HepG2 (cell line): ENCODE results near the gene TAC3. TPM values are rescaled to one million over a fixed set of nuclear protein-coding genes. Genes with fewer than 3 reads are reported as not detected.

Experiments
- ATF3 ChIP-seq: sonication (generic); formaldehyde crosslinking; IDR thresholded peaks from 2 replicates; pipeline ENCODE4 v1.4.0; 2020; ENCODE audit warnings: missing genetic modification reagents
- BCL6 ChIP-seq: IDR thresholded peaks from 2 replicates; pipeline ENCODE4 v1.6.1; 2016; ENCODE audit warnings: missing genetic modification reagents, missing compliant biosample characterization
- DNMT1 ChIP-seq: sonication (generic); formaldehyde crosslinking; IDR thresholded peaks from 2 replicates; pipeline ENCODE4 v1.5.1; 2020; ENCODE audit warnings: mild to moderate bottlenecking, missing genetic modification reagents
- FLYWCH1 ChIP-seq: sonication (generic); formaldehyde crosslinking; IDR thresholded peaks from 2 replicates; pipeline ENCODE4 v1.8.1; 2023; ENCODE audit warnings: mild to moderate bottlenecking, missing genetic modification reagents
- FOSL2 ChIP-seq: sonication (generic); formaldehyde crosslinking; IDR thresholded peaks from 2 replicates; pipeline ENCODE4 v1.4.0; 2020; ENCODE audit warnings: missing genetic modification reagents
- FOXC1 ChIP-seq: sonication (generic); formaldehyde crosslinking; IDR thresholded peaks from 2 replicates; pipeline ENCODE4 v1.8.0; 2022; ENCODE audit warnings: mild to moderate bottlenecking, missing genetic modification reagents, borderline replicate concordance
- FOXK1 ChIP-seq: sonication (generic); formaldehyde crosslinking; IDR thresholded peaks from 2 replicates; pipeline ENCODE4 v1.4.0; 2020; ENCODE audit warnings: low read depth, missing genetic modification reagents, borderline replicate concordance
- GATAD1 ChIP-seq: IDR thresholded peaks from 2 replicates; pipeline ENCODE4 v1.6.1; 2016; ENCODE audit warnings: missing genetic modification reagents, missing compliant biosample characterization
- HCFC1 ChIP-seq: fragments of 150-350 bp; IDR thresholded peaks from 2 replicates; pipeline ENCODE4 v1.6.1; 2014; ENCODE audit warnings: low read depth, low read length
- HDAC1 ChIP-seq: sonication (generic); formaldehyde crosslinking; IDR thresholded peaks from 2 replicates; pipeline ENCODE4 v1.5.1; 2020; ENCODE audit warnings: mild to moderate bottlenecking, missing genetic modification reagents
- HMG20A ChIP-seq: IDR thresholded peaks from 2 replicates; pipeline ENCODE4 v1.6.1; 2016; ENCODE audit warnings: borderline replicate concordance
- HNRNPK ChIP-seq: fragments of 200-400 bp; formaldehyde crosslinking; IDR thresholded peaks from 2 replicates; pipeline ENCODE4 v1.6.1; 2018; ENCODE audit warnings: low read length, low read depth, moderate library complexity, mild to moderate bottlenecking; ENCODE audit not compliant: poor library complexity, severe bottlenecking
- IRF9 ChIP-seq: sonication (generic); formaldehyde crosslinking; IDR thresholded peaks from 2 replicates; pipeline ENCODE4 v1.8.0; 2022; ENCODE audit warnings: missing genetic modification reagents, mild to moderate bottlenecking, borderline replicate concordance
- NCOA1 ChIP-seq: sonication (generic); formaldehyde crosslinking; IDR thresholded peaks from 2 replicates; pipeline ENCODE4 v1.9.0; 2021; ENCODE audit warnings: missing genetic modification reagents
- RCOR2 ChIP-seq: IDR thresholded peaks from 2 replicates; pipeline ENCODE4 v1.6.1; 2016; ENCODE audit warnings: missing biosample characterization, missing genetic modification reagents
- SMAD9 ChIP-seq: sonication (generic); formaldehyde crosslinking; IDR thresholded peaks from 2 replicates; pipeline ENCODE4 v1.5.1; 2020; ENCODE audit warnings: mild to moderate bottlenecking, missing genetic modification reagents
- SNAPC2 ChIP-seq: sonication (generic); formaldehyde crosslinking; IDR thresholded peaks from 2 replicates; pipeline ENCODE4 v1.8.1; 2022; ENCODE audit warnings: mild to moderate bottlenecking, missing genetic modification reagents
- TFE3 ChIP-seq: IDR thresholded peaks from 2 replicates; pipeline ENCODE4 v1.6.1; 2016
- YEATS4 ChIP-seq: sonication (generic); formaldehyde crosslinking; IDR thresholded peaks from 2 replicates; pipeline ENCODE4 v1.4.0; 2020; ENCODE audit warnings: missing genetic modification reagents, borderline replicate concordance
- ZBTB4 ChIP-seq: sonication (generic); formaldehyde crosslinking; IDR thresholded peaks from 2 replicates; pipeline ENCODE4 v1.4.0; 2020; ENCODE audit warnings: missing genetic modification reagents, mild to moderate bottlenecking, borderline replicate concordance
- ZFP1 ChIP-seq: IDR thresholded peaks from 2 replicates; pipeline ENCODE4 v1.6.1; 2016
- ZNF101 ChIP-seq: sonication (generic); formaldehyde crosslinking; IDR thresholded peaks from 2 replicates; pipeline ENCODE4 v1.4.0; 2020; ENCODE audit warnings: mild to moderate bottlenecking, low read depth, missing genetic modification reagents, borderline replicate concordance
- ZNF124 ChIP-seq: sonication (generic); formaldehyde crosslinking; IDR thresholded peaks from 2 replicates; pipeline ENCODE4 v1.4.0; 2020; ENCODE audit warnings: missing genetic modification reagents
- ZNF331 ChIP-seq: sonication (generic); formaldehyde crosslinking; IDR thresholded peaks from 2 replicates; pipeline ENCODE4 v1.4.0; 2020; ENCODE audit warnings: missing genetic modification reagents
- ZNF546 ChIP-seq: sonication (generic); formaldehyde crosslinking; conservative IDR thresholded peaks from 2 replicates; pipeline ENCODE4 v1.8.1; 2023; ENCODE audit warnings: mild to moderate bottlenecking, missing genetic modification reagents
- ZNF776 ChIP-seq: sonication (generic); formaldehyde crosslinking; IDR thresholded peaks from 2 replicates; pipeline ENCODE4 v1.4.0; 2020; ENCODE audit warnings: mild to moderate bottlenecking, missing genetic modification reagents
- ZNF788 ChIP-seq: sonication (generic); formaldehyde crosslinking; IDR thresholded peaks from 2 replicates; pipeline ENCODE4 v1.5.0; 2020; ENCODE audit warnings: mild to moderate bottlenecking, missing genetic modification reagents, borderline replicate concordance
- polyA plus RNA-seq, 8 experiments: library from polyadenylated mRNA; depleted of rRNA in 3 of 8; stranded (reverse) in 7 of 8; unstranded in 1 of 8; fragments of >200 nt; fragmentation: Illumina TruSeq in 4 of 8; extraction: Trizol in 4 of 8; gene quantifications; 2 replicates each; pipeline versions ENCODE4 v1.2.1 to v1.2.3, GENCODE V29; 2011 to 2016; ENCODE audit warnings: low read depth in 4 of 8, missing spikeins in 1 of 8, mixed read lengths in 1 of 8; ENCODE audit not compliant: insufficient read depth in 1 of 8
- total RNA-seq, 5 experiments: library from RNA; depleted of rRNA; stranded (reverse); fragments of >200 nt; fragmentation: Illumina TruSeq; extraction: Trizol; gene quantifications; 2 replicates each; pipeline ENCODE4 v1.2.3, GENCODE V29; 2016; ENCODE audit warnings: low read depth in 1 of 5

TAC3 gene
- total and polyA plus RNA-seq, 2 of the 13 experiments (the other 11 are each of a cell fraction or from before 2014, with no cell fraction given): 0.13 to 0.15 TPM

- TF ChIP-seq ZBTB4 (CRISPR knock-in tag) (no peak), ZNF776 (no peak), ZNF101 (CRISPR knock-in tag) (no peak), ATF3 (CRISPR knock-in tag) (no peak), ZNF331 (peak; percentile 70; the same call in 1 of the 2 replicates), HNRNPK (no peak), HMG20A (no peak; the same call in 1 of the 2 replicates), BCL6 (CRISPR knock-in tag) (peak; percentile 54; the same call in 1 of the 2 replicates), FOSL2 (CRISPR knock-in tag) (peak; percentile 68), FLYWCH1 (CRISPR knock-in tag) (no peak), NCOA1 (no peak), IRF9 (CRISPR knock-in tag) (peak; percentile 72; the same call in 1 of the 2 replicates), SNAPC2 (CRISPR knock-in tag) (0 out of 2 replicates have a peak, but pooled peaks have one; percentile 66), GATAD1 (CRISPR knock-in tag) (peak; percentile 63), ZFP1 (CRISPR knock-in tag) (no peak), YEATS4 (CRISPR knock-in tag) (peak; percentile 58; the same call in 1 of the 2 replicates), ZNF124 (CRISPR knock-in tag) (no peak), FOXK1 (CRISPR knock-in tag) (no peak), ZNF546 (CRISPR knock-in tag) (no peak), RCOR2 (CRISPR knock-in tag) (peak; percentile 80), DNMT1 (CRISPR knock-in tag) (0 out of 2 replicates have a peak, but pooled peaks have one; percentile 67), HDAC1 (CRISPR knock-in tag) (peak; percentile 89), SMAD9 (no peak), FOXC1 (CRISPR knock-in tag) (no peak), TFE3 (CRISPR knock-in tag) (peak; percentile 48; the same call in 1 of the 2 replicates), ZNF788 (CRISPR knock-in tag) (peak; percentile 57; the same call in 1 of the 2 replicates), HCFC1 (no peak)
Observed at GRCh38 chr12:57001448-57001906, 14.9 kb downstream of the TAC3 start (continued).
